HepG2 (cell line): ENCODE data around the gene TACC2.

Experiments used
- JUND ChIP-seq: sonication (generic); formaldehyde crosslinking; IDR thresholded peaks from 2 replicates; pipeline ENCODE4 v1.8.0; 2022; ENCODE audit warnings: mild to moderate bottlenecking, missing genetic modification reagents
- KLF13 ChIP-seq: sonication (generic); formaldehyde crosslinking; IDR thresholded peaks from 2 replicates; pipeline ENCODE4 v1.4.0; 2020; ENCODE audit warnings: mild to moderate bottlenecking, missing genetic modification reagents
- MEF2D ChIP-seq: sonication (generic); formaldehyde crosslinking; IDR thresholded peaks from 2 replicates; pipeline ENCODE4 v1.5.1; 2020; ENCODE audit warnings: mild to moderate bottlenecking, missing genetic modification reagents
- MTA3 ChIP-seq: sonication (generic); formaldehyde crosslinking; IDR thresholded peaks from 2 replicates; pipeline ENCODE4 v1.4.0; 2020; ENCODE audit warnings: missing genetic modification reagents
- NONO ChIP-seq, 2 experiments: fragments of 450-650 bp in 1 of 2; sonication (generic) in 1 of 2; formaldehyde crosslinking in 1 of 2; IDR thresholded peaks in 1 of 2; conservative IDR thresholded peaks in 1 of 2; 2 replicates each; pipeline versions ENCODE4 v1.6.1 to v1.8.0; 2017 to 2022; ENCODE audit warnings: mild to moderate bottlenecking in 1 of 2, missing genetic modification reagents in 1 of 2, moderate library complexity in 1 of 2
- SP1 ChIP-seq, 2 experiments: fragments of 450-650 bp in 1 of 2; sonication (generic) in 1 of 2; formaldehyde crosslinking in 1 of 2; IDR thresholded peaks; 2 replicates each; pipeline versions ENCODE4 v1.4.0 to v1.6.1; 2016 to 2020; ENCODE audit warnings: missing genetic modification reagents in 1 of 2
- TARDBP ChIP-seq: sonication (generic); formaldehyde crosslinking; IDR thresholded peaks from 2 replicates; pipeline ENCODE4 v1.8.0; 2022; ENCODE audit warnings: mild to moderate bottlenecking, missing genetic modification reagents
- ZBTB39 ChIP-seq: sonication (generic); formaldehyde crosslinking; IDR thresholded peaks from 2 replicates; pipeline ENCODE4 v1.5.0; 2020; ENCODE audit warnings: missing genetic modification reagents
- ZNF143 ChIP-seq: sonication (generic); formaldehyde crosslinking; IDR thresholded peaks from 2 replicates; pipeline ENCODE4 v1.4.0; 2020; ENCODE audit warnings: missing genetic modification reagents
- ZNF207 ChIP-seq: fragments of 450-650 bp; IDR thresholded peaks from 2 replicates; pipeline ENCODE4 v1.6.1; 2016; ENCODE audit warnings: antibody characterized with exemption, borderline replicate concordance
- ZNF383 ChIP-seq: sonication (generic); formaldehyde crosslinking; IDR thresholded peaks from 2 replicates; pipeline ENCODE4 v1.4.0; 2020; ENCODE audit warnings: missing genetic modification reagents, mild to moderate bottlenecking, borderline replicate concordance
- TF ChIP-seq, protein P1 (sequence below): sonication (generic); formaldehyde crosslinking; IDR thresholded peaks from 2 replicates; pipeline ENCODE4 v1.5.0; 2020; ENCODE audit warnings: mild to moderate bottlenecking, missing genetic modification reagents, moderate library complexity
- TF ChIP-seq, protein P2 (sequence below), 2 experiments: sonication (generic) in 1 of 2; formaldehyde crosslinking in 1 of 2; IDR thresholded peaks; 2 replicates each; pipeline versions ENCODE4 v1.5.1 to v1.6.1; 2011 to 2020; ENCODE audit warnings: borderline replicate concordance in 1 of 2, low read depth in 1 of 2, low read length in 1 of 2, mild to moderate bottlenecking in 1 of 2, missing genetic modification reagents in 1 of 2, moderate library complexity in 1 of 2

DNA sequence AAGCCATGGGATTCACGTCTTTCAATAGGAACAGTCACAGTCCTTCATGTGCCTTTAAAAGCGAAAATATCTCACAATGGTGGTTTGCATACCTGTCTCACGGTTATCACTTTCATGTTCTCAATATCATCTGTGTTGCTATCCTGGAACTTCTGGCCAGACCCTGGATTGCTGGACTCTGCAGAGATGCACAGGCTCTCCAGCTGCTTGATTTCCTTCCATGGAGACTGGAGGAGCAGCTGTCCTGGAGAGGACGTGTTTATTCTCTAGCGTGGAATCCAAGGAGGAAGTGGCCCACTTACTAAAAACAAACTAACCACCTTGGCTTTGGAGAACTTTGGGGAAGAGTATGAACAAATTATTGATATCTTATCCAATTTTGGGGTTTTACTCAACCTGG lies 298.6 kb downstream of the TACC2 start:
- TF ChIP-seq ZBTB39 (CRISPR knock-in tag) (no peak), TARDBP (CRISPR knock-in tag) (no peak), ZNF143 (CRISPR knock-in tag) (no peak), SP1 (IDR thresholded peaks at IDR 0.05) (no peak), SP1 (CRISPR knock-in tag; IDR thresholded peaks at IDR 0.05) (no peak), NONO (IDR thresholded peaks at IDR 0.05) (no peak), NONO (CRISPR knock-in tag; conservative IDR thresholded peaks at IDR 0.05) (no peak), KLF13 (no peak), JUND (CRISPR knock-in tag) (no peak), ZNF207 (no peak), MEF2D (no peak), ZNF383 (CRISPR knock-in tag) (no peak), MTA3 (CRISPR knock-in tag) (no peak)
- TF ChIP-seq, protein P1, sequence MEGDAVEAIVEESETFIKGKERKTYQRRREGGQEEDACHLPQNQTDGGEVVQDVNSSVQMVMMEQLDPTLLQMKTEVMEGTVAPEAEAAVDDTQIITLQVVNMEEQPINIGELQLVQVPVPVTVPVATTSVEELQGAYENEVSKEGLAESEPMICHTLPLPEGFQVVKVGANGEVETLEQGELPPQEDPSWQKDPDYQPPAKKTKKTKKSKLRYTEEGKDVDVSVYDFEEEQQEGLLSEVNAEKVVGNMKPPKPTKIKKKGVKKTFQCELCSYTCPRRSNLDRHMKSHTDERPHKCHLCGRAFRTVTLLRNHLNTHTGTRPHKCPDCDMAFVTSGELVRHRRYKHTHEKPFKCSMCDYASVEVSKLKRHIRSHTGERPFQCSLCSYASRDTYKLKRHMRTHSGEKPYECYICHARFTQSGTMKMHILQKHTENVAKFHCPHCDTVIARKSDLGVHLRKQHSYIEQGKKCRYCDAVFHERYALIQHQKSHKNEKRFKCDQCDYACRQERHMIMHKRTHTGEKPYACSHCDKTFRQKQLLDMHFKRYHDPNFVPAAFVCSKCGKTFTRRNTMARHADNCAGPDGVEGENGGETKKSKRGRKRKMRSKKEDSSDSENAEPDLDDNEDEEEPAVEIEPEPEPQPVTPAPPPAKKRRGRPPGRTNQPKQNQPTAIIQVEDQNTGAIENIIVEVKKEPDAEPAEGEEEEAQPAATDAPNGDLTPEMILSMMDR: no peak
- TF ChIP-seq, protein P2, sequence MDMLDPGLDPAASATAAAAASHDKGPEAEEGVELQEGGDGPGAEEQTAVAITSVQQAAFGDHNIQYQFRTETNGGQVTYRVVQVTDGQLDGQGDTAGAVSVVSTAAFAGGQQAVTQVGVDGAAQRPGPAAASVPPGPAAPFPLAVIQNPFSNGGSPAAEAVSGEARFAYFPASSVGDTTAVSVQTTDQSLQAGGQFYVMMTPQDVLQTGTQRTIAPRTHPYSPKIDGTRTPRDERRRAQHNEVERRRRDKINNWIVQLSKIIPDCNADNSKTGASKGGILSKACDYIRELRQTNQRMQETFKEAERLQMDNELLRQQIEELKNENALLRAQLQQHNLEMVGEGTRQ (IDR thresholded peaks at IDR 0.05; ENCODE audit: low read depth, low read length): no peak
- TF ChIP-seq, protein P2 (CRISPR knock-in tag; IDR thresholded peaks at IDR 0.05; ENCODE audit: borderline replicate concordance): no peak
